Kidney (tissue), 14 donors: ENCODE measurements around the gene PSMD8. TPM values are rescaled to one million over a fixed set of nuclear protein-coding genes. Genes with fewer than 3 reads are reported as not detected.

Experiments
- DNase-seq, 5 donors: peaks; one replicate each; pipeline ENCODE4 v3.0.0-alpha.2; 2013 to 2020
- FAIRE-seq: peaks from 2 replicates; lab custom pipeline; 2012; peaks lifted over from hg19 to GRCh38; lab: Jason Lieb, UNC
- H3K27ac ChIP-seq, 2 donors: one replicate each; pipeline ENCODE4 v1.7.0; 2013; ENCODE audit warnings: low read depth in 2 of 2, low read length in 2 of 2, inconsistent platforms in 1 of 2
- H3K27me3 ChIP-seq: one replicate; pipeline ENCODE4 v1.7.1; 2013; ENCODE audit warnings: low read length, inconsistent platforms; ENCODE audit not compliant: control insufficient read depth, insufficient read depth
- H3K36me3 ChIP-seq, 3 donors: one replicate each; pipeline versions ENCODE4 v1.7.0 to v1.7.1; 2013; ENCODE audit warnings: low read length in 3 of 3, control low read depth in 1 of 3, inconsistent platforms in 1 of 3; ENCODE audit not compliant: insufficient read depth in 3 of 3, control insufficient read depth in 2 of 3
- H3K4me1 ChIP-seq, 3 donors: one replicate each; pipeline versions ENCODE4 v1.7.0 to v1.7.1; 2013; ENCODE audit warnings: low read length in 3 of 3, inconsistent platforms in 1 of 3, low read depth in 1 of 3; ENCODE audit not compliant: control insufficient read depth in 2 of 3, insufficient read depth in 2 of 3
- H3K4me3 ChIP-seq, 3 donors: one replicate each; pipeline versions ENCODE4 v1.7.0 to v1.8.1; 2013; ENCODE audit warnings: low read length in 3 of 3, control low read depth in 1 of 3, inconsistent platforms in 1 of 3
- H3K9ac ChIP-seq, 3 donors: one replicate each; pipeline versions ENCODE4 v1.7.0 to v1.7.1; 2013; ENCODE audit warnings: low read length in 3 of 3, control low read depth in 1 of 3, inconsistent platforms in 1 of 3
- H3K9me3 ChIP-seq, 3 donors: one replicate each; pipeline versions ENCODE4 v1.7.0 to v1.7.1; 2013; ENCODE audit warnings: low read length in 3 of 3, control low read depth in 1 of 3, inconsistent platforms in 1 of 3; ENCODE audit not compliant: control insufficient read depth in 2 of 3, insufficient read depth in 1 of 3
- CTCF ChIP-seq: IDR thresholded peaks from 3 replicates; pipeline ENCODE4 v1.5.1; 2012; ENCODE audit warnings: mild to moderate bottlenecking, moderate library complexity, borderline replicate concordance; ENCODE audit not compliant: insufficient read depth; ENCODE audit errors: extremely low read depth
- intact Hi-C: fragments of 100-400 bp; cut with DNase I; formaldehyde crosslinking; loops from one replicate; pipeline ENCODE4 v1.11.1; 2022
- polyA plus RNA-seq: library from polyadenylated mRNA; stranded (reverse); fragments of 350-450 nt; fragmentation: Illumina TruSeq; extraction: RNeasy Lipid Tissue Mini Kit (QIAGEN cat#74804); gene quantifications from one replicate; pipeline ENCODE4 v1.2.3, GENCODE V29; 2014; ENCODE audit warnings: low read depth, low replicate concordance; ENCODE audit not compliant: insufficient read depth
- total RNA-seq: library from RNA; stranded (reverse); fragmentation: NEBNext Ultra II Directional; extraction: Animal tissue kit (Norgen Biotek cat#: 25700); gene quantifications from one replicate; pipeline ENCODE4 v1.2.1, GENCODE V29; 2021
- donor health status: control.
- donor health status: control.
- donor health status: control.
- donor health status: control.
- donor health status: control.
- donor health status: DM: yes; HTN: yes; CAD: no.
- donor health status: Normal renal cell carcinoma (clear cell type).

The PSMD8 gene
- total and polyA plus RNA-seq, 2 donors from 2014 or later: 126 to 217 TPM

GRCh38 chr19:38401148-38401547, 26.8 kb downstream of the PSMD8 start:
- FAIRE-seq (no peak), DNase-seq (no peak)
- Histone ChIP-seq H3K4me3 (no peak overlapping the region), H3K36me3 (no peaks in the 10 kb centered on the region), H3K9me3 (no peaks in the 10 kb centered on the region), H3K9ac (no peak overlapping the region), H3K27ac (no peak overlapping the region), H3K4me1 (no peaks in the 10 kb centered on the region), H3K27me3 (peaks cover 4% of the 10 kb centered on the region)
- no peak for TF ChIP-seq CTCF
- intact Hi-C loops: no loop called here

DNA sequence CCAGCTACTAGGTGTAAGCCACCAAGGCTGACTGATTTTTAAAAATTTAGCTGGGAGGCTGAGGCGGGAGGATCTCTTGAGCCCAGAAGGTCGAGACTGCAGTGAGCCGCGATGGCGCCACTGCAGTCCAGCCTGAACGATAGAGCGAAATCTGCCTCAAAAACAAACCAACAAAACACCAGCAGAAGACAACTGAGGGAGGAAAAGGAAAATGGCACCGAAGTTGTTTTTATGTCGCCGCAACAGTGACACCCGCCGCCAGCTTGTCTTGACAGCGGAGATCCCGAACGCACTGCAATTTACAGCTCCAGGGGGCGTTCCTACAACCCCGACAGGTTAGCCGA, 28.2 kb downstream of the PSMD8 start:
- H3K27me3 ChIP-seq: no peaks in the 10 kb centered on the region
- H3K36me3 ChIP-seq: peaks cover 0 to 7% (median 4%) of the 10 kb centered on the region in 3 donors
- FAIRE-seq (no peak), DNase-seq (no peak)
- intact Hi-C loops: no loop called here
- H3K4me1 ChIP-seq: no peaks in the 10 kb centered on the region
- peak overlapping the region; percentile 54 to 76 (median 74) for H3K4me3 ChIP-seq
- no peak overlapping the region for H3K27ac ChIP-seq
- TF ChIP-seq CTCF: no peak
- peak overlapping the region in 1 of 3 donors; percentile 36 for H3K9ac ChIP-seq
- H3K9me3 ChIP-seq: no peaks in the 10 kb centered on the region

- H3K9ac ChIP-seq: peak within 1 kb of the TSS; percentile 36 to 73 (median 65)
- TF ChIP-seq CTCF: peak; percentile 95
- no peak for FAIRE-seq
Measured at GRCh38 chr19:38402967-38403674, 28.8 kb downstream of the PSMD8 start, which contains the start of gene FAM98C. Gene FAM98C, plus strand, starts transcription at chr19:38403093. Its CDS starts 61 bp downstream, at chr19:38403154.

GRCh38 chr19:38404858-38405257, 30.5 kb downstream of the PSMD8 start:
- intact Hi-C loops: no loop called here
- Histone ChIP-seq H3K9ac (no peak overlapping the region), H3K27me3 (no peaks in the 10 kb centered on the region), H3K36me3 (peaks cover 0 to 7% (median 4%) of the 10 kb centered on the region in 3 donors), H3K4me3 (no peak overlapping the region), H3K9me3 (no peaks in the 10 kb centered on the region), H3K27ac (no peak overlapping the region), H3K4me1 (no peaks in the 10 kb centered on the region)
- DNase-seq (peak in 1 of 5 donors; percentile 37), FAIRE-seq (no peak)
- no peak for TF ChIP-seq CTCF

More at GRCh38 chr19:38402967-38403674, 28.8 kb downstream of the PSMD8 start, which contains the start of gene FAM98C:
- no peaks in the 10 kb centered on the region for H3K4me1 ChIP-seq
- no peaks in the 10 kb centered on the region for H3K27me3 ChIP-seq
- H3K9me3 ChIP-seq: no peaks in the 10 kb centered on the region
- H3K36me3 ChIP-seq: peaks cover 0 to 7% (median 4%) of the 10 kb centered on the region in 3 donors
- peak within 1 kb of the TSS; percentile 54 to 76 (median 74) for H3K4me3 ChIP-seq
- H3K27ac ChIP-seq: peak within 1 kb of the TSS; percentile 60 to 82
- intact Hi-C loops: no loop called here
- peak; percentile 98 to 99 (median 99) for DNase-seq
